H9 (cell line): ENCODE measurements around the gene ZC3H15. TPM values are rescaled to one million over a fixed set of nuclear protein-coding genes. Genes with fewer than 3 reads are reported as not detected.

ENCODE experiments used
- DNase-seq: peaks from one replicate; pipeline ENCODE4 v3.0.0-alpha.2; 2017
- H2AFZ ChIP-seq: one replicate; pipeline ENCODE4 v1.6.1; 2013; ENCODE audit warnings: mild to moderate bottlenecking, low read length, control low read depth, moderate library complexity
- H2AK5ac ChIP-seq: 2 replicates; pipeline ENCODE4 v1.6.1; 2013; ENCODE audit warnings: low read length, control low read depth, mixed read lengths; ENCODE audit not compliant: insufficient read length
- H2BK120ac ChIP-seq: one replicate; pipeline ENCODE4 v1.6.1; 2013; ENCODE audit warnings: low read depth, mild to moderate bottlenecking, low read length, control low read depth, inconsistent platforms; ENCODE audit not compliant: poor library complexity, severe bottlenecking
- H2BK12ac ChIP-seq: 2 replicates; pipeline ENCODE4 v1.6.1; 2013; ENCODE audit warnings: low read length, control low read depth, mixed read lengths, low read depth; ENCODE audit not compliant: insufficient read length
- H2BK15ac ChIP-seq: 2 replicates; pipeline ENCODE4 v1.6.1; 2013; ENCODE audit warnings: low read depth, low read length, control low read depth
- H2BK20ac ChIP-seq: one replicate; pipeline ENCODE4 v1.6.1; 2013; ENCODE audit warnings: low read depth, mild to moderate bottlenecking, low read length, control low read depth, inconsistent platforms; ENCODE audit not compliant: poor library complexity, severe bottlenecking
- H2BK5ac ChIP-seq: 2 replicates; pipeline ENCODE4 v1.6.1; 2013; ENCODE audit warnings: low read length, control low read depth, mixed read lengths; ENCODE audit not compliant: insufficient read length
- H3K14ac ChIP-seq: 2 replicates; pipeline ENCODE4 v1.6.1; 2013; ENCODE audit warnings: low read length, control low read depth; ENCODE audit not compliant: insufficient read depth
- H3K18ac ChIP-seq: 2 replicates; pipeline ENCODE4 v1.6.1; 2013; ENCODE audit warnings: low read depth, mild to moderate bottlenecking, mixed read lengths, low read length, control low read depth; ENCODE audit not compliant: insufficient read length
- H3K23ac ChIP-seq: 2 replicates; pipeline ENCODE4 v1.6.1; 2013; ENCODE audit warnings: low read length, control low read depth, mixed read lengths, low read depth; ENCODE audit not compliant: insufficient read length
- H3K23me2 ChIP-seq: 2 replicates; pipeline ENCODE4 v1.6.1; 2013; ENCODE audit warnings: low read depth, mild to moderate bottlenecking, mixed read lengths, low read length, control low read depth; ENCODE audit not compliant: insufficient read length, poor library complexity, severe bottlenecking
- H3K27ac ChIP-seq: 2 replicates; pipeline ENCODE4 v1.5.1; 2013; ENCODE audit warnings: low read length, control low read depth, mixed read lengths, low read depth; ENCODE audit not compliant: insufficient read length
- H3K27me3 ChIP-seq: 2 replicates; pipeline ENCODE4 v1.6.1; 2013; ENCODE audit warnings: low read length, control low read depth, inconsistent platforms; ENCODE audit not compliant: insufficient read depth
- H3K4ac ChIP-seq: 2 replicates; pipeline ENCODE4 v1.6.1; 2013; ENCODE audit warnings: low read depth, mild to moderate bottlenecking, control low read depth, inconsistent platforms, low read length, moderate library complexity
- H3K4me1 ChIP-seq: 2 replicates; pipeline ENCODE4 v1.6.1; 2013; ENCODE audit warnings: low read length, control low read depth, inconsistent platforms; ENCODE audit not compliant: insufficient read depth
- H3K4me2 ChIP-seq: 2 replicates; pipeline ENCODE4 v1.6.1; 2013; ENCODE audit warnings: low read length, control low read depth, mixed read lengths; ENCODE audit not compliant: insufficient read length, insufficient read depth
- H3K56ac ChIP-seq: 2 replicates; pipeline ENCODE4 v1.6.1; 2013; ENCODE audit warnings: low read depth, mild to moderate bottlenecking, mixed read lengths, low read length, control low read depth; ENCODE audit not compliant: insufficient read length
- H3K79me1 ChIP-seq: 2 replicates; pipeline ENCODE4 v1.6.1; 2013; ENCODE audit warnings: low read depth, mild to moderate bottlenecking, moderate library complexity, low read length, control low read depth, inconsistent platforms; ENCODE audit not compliant: insufficient read depth, poor library complexity, severe bottlenecking
- H3K79me2 ChIP-seq: 2 replicates; pipeline ENCODE4 v1.6.1; 2013; ENCODE audit warnings: low read length, control low read depth, inconsistent platforms; ENCODE audit not compliant: insufficient read depth
- H3K9ac ChIP-seq: 2 replicates; pipeline ENCODE4 v1.6.1; 2013; ENCODE audit warnings: low read length, control low read depth, mixed read lengths; ENCODE audit not compliant: insufficient read length; ENCODE audit errors: extremely low read depth
- H3K9me3 ChIP-seq: one replicate; pipeline ENCODE4 v1.6.1; 2013; ENCODE audit warnings: low read depth, low read length, inconsistent platforms; ENCODE audit not compliant: control insufficient read depth
- H3T11ph ChIP-seq: one replicate; pipeline ENCODE4 v1.6.1; 2013; ENCODE audit warnings: mild to moderate bottlenecking, low read length, control low read depth, inconsistent platforms
- H4K20me1 ChIP-seq: one replicate; pipeline ENCODE4 v1.6.1; 2013; ENCODE audit not compliant: control insufficient read depth, insufficient read length, insufficient read depth
- H4K5ac ChIP-seq: 2 replicates; pipeline ENCODE4 v1.6.1; 2013; ENCODE audit warnings: low read depth, mild to moderate bottlenecking, mixed read lengths, low read length, control low read depth; ENCODE audit not compliant: insufficient read length
- H4K8ac ChIP-seq: replicated peaks from 2 replicates; pipeline ENCODE4 v1.6.1; 2013; ENCODE audit warnings: low read length, control low read depth, mixed read lengths, low read depth; ENCODE audit not compliant: insufficient read length
- H4K91ac ChIP-seq: 2 replicates; pipeline ENCODE4 v1.6.1; 2013; ENCODE audit warnings: low read depth, mild to moderate bottlenecking, moderate library complexity, mixed read lengths, low read length, control low read depth; ENCODE audit not compliant: insufficient read length
- H3K27ac Mint-ChIP-seq, 3 experiments: 2 replicates in 2 of 3; 3 replicates in 1 of 3; pipeline ENCODE4 v1.8.0; 2020 to 2021; ENCODE audit warnings: mixed read lengths in 3 of 3, mild to moderate bottlenecking in 1 of 3, moderate library complexity in 1 of 3
- H3K27me3 Mint-ChIP-seq: 2 replicates; pipeline ENCODE4 v1.8.0; 2021; ENCODE audit warnings: low read depth, mild to moderate bottlenecking, moderate library complexity, mixed read lengths
- H3K36me3 Mint-ChIP-seq, 3 experiments: 2 replicates in 2 of 3; 3 replicates in 1 of 3; pipeline ENCODE4 v1.8.0; 2020 to 2021; ENCODE audit warnings: low read depth in 3 of 3, mixed read lengths in 3 of 3; ENCODE audit not compliant: insufficient read depth in 1 of 3
- H3K4me1 Mint-ChIP-seq, 2 experiments: 2 replicates each; pipeline ENCODE4 v1.8.0; 2020; ENCODE audit warnings: mixed read lengths in 2 of 2
- H3K4me3 Mint-ChIP-seq, 2 experiments: 2 replicates in 1 of 2; 3 replicates in 1 of 2; pipeline ENCODE4 v1.8.0; 2020 to 2021; ENCODE audit warnings: mild to moderate bottlenecking in 2 of 2, mixed read lengths in 2 of 2, moderate library complexity in 1 of 2
- H3K9me3 Mint-ChIP-seq, 2 experiments: 2 replicates in 1 of 2; 3 replicates in 1 of 2; pipeline ENCODE4 v1.8.0; 2020; ENCODE audit warnings: mild to moderate bottlenecking in 2 of 2, mixed read lengths in 2 of 2, moderate library complexity in 1 of 2
- WGBS: extraction: QIAGEN DNeasy Blood & Tissue Kit; methylation state at CpG from one replicate; pipeline ENCODE4 v1.1.7; 2013; ENCODE audit warnings: missing lambda C conversion rate, low lambda C conversion rate, mixed read lengths; ENCODE audit not compliant: insufficient read length; ENCODE audit errors: extremely low coverage; 5-methylcytosine and 5-hydroxymethylcytosine counted together
- total RNA-seq: library from RNA; stranded (reverse); gene quantifications from 2 replicates; pipeline ENCODE4 v1.2.1, GENCODE V29; 2021
- TF ChIP-seq, protein P1 (sequence below): fragments of 200-600 bp; sonication (generic); conservative IDR thresholded peaks from 3 replicates; pipeline ENCODE4 v1.8.0; 2021; ENCODE audit warnings: antibody characterized with exemption, mild to moderate bottlenecking

The ZC3H15 gene
- total RNA-seq, 1 experiment from 2014 or later = 71.3 TPM

DNA sequence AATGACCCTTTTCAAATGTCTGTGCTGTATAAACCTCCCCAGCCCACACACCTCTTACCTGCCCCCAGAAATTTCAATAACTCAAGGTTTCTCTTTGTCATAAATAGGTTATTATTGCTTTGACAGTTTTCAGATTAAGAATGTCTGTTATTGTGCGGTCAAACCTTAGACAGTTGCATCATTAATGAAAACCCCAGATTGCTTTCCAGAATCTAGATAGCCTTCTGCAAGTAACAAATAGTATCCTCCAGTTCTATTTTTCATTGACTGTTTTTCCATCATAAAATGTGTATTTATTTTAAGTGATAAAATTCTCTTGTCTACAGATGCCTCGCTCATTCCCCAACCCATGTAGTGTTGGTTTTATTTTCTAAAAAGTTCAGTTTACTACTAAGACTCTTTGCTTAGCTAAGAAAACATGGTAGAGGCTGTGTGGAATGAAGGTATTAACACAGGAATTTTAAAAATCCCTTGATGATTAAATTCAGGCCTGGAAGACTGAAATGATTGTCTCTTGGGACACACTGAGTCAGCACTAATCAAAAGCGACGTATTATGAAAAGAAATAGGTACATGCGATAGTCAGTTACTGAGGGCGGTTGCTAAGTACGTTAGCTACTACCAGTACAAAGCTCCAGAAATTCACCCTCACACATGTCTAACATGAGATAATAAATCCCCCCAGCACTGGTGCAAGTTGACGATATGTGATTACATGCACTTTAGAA is 65.4 kb downstream of the ZC3H15 start:
- no peak overlapping the region for H3K27ac Mint-ChIP-seq
- H2BK5ac ChIP-seq = no peak overlapping the region
- H3K4me1 ChIP-seq = no peaks in the 10 kb centered on the region
- H2AFZ ChIP-seq = no peak overlapping the region
- TF ChIP-seq, protein P1, sequence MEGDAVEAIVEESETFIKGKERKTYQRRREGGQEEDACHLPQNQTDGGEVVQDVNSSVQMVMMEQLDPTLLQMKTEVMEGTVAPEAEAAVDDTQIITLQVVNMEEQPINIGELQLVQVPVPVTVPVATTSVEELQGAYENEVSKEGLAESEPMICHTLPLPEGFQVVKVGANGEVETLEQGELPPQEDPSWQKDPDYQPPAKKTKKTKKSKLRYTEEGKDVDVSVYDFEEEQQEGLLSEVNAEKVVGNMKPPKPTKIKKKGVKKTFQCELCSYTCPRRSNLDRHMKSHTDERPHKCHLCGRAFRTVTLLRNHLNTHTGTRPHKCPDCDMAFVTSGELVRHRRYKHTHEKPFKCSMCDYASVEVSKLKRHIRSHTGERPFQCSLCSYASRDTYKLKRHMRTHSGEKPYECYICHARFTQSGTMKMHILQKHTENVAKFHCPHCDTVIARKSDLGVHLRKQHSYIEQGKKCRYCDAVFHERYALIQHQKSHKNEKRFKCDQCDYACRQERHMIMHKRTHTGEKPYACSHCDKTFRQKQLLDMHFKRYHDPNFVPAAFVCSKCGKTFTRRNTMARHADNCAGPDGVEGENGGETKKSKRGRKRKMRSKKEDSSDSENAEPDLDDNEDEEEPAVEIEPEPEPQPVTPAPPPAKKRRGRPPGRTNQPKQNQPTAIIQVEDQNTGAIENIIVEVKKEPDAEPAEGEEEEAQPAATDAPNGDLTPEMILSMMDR = no peak
- H2BK20ac ChIP-seq = no peak overlapping the region
- no peak overlapping the region for H3K4me2 ChIP-seq
- H2BK12ac ChIP-seq = no peak overlapping the region
- no peak overlapping the region for H3K9ac ChIP-seq
- H4K20me1 ChIP-seq = no peaks in the 10 kb centered on the region
- H2BK120ac ChIP-seq = no peak overlapping the region
- no peak overlapping the region for H3K4ac ChIP-seq
- H3K79me2 ChIP-seq = no peaks in the 10 kb centered on the region
- no peak overlapping the region for H4K5ac ChIP-seq
- DNase-seq = no peak
- H3K9me3 ChIP-seq = no peaks in the 10 kb centered on the region
- H3K79me1 ChIP-seq = no peaks in the 10 kb centered on the region
- H2AK5ac ChIP-seq = no peak overlapping the region
- no peak overlapping the region for H3K4me3 Mint-ChIP-seq
- no peak overlapping the region for H3K14ac ChIP-seq
- H3K23me2 ChIP-seq = no peaks in the 10 kb centered on the region
- H3K56ac ChIP-seq = no peak overlapping the region
- H3K36me3 Mint-ChIP-seq = no peaks in the 10 kb centered on the region
- no peaks in the 10 kb centered on the region for H3K4me1 Mint-ChIP-seq
- WGBS = no CpG with 5 or more reads among the region's 8 CpGs
- H4K8ac ChIP-seq = no peak overlapping the region
- no peaks in the 10 kb centered on the region for H3K9me3 Mint-ChIP-seq
- no peak overlapping the region for H4K91ac ChIP-seq
- no peak overlapping the region for H3K23ac ChIP-seq
- H3K27ac ChIP-seq = no peak overlapping the region
- H2BK15ac ChIP-seq = no peak overlapping the region
- no peaks in the 10 kb centered on the region for H3K27me3 Mint-ChIP-seq
- H3K18ac ChIP-seq = no peak overlapping the region
- no peaks in the 10 kb centered on the region for H3K27me3 ChIP-seq
- no peak overlapping the region for H3T11ph ChIP-seq
